Forelimb muscle (tissue), 1 donor: ENCODE measurements around the gene SLC29A3. TPM values are rescaled to one million over a fixed set of nuclear protein-coding genes. Genes with fewer than 3 reads are reported as not detected.

Experiments
- DNase-seq: peaks from one replicate; pipeline ENCODE4 v3.0.0-alpha.2; 2013; ENCODE audit warnings: low read depth
- polyA plus RNA-seq: library from polyadenylated mRNA; unstranded; fragments of 120-200 nt; gene quantifications from one replicate; pipeline ENCODE4 v1.2.1, GENCODE V29; 2013; ENCODE audit not compliant: insufficient read length

The SLC29A3 gene
- polyA plus RNA-seq, 1 donor: 3.7 TPM

- DNase-seq: no peak
Observed at GRCh38 chr10:71300555-71301370, 18.3 kb upstream of the SLC29A3 start.

- DNase-seq: no peak
Observed at GRCh38 chr10:71301371-71301916, 17.6 kb upstream of the SLC29A3 start.

- no peak for DNase-seq
Observed at GRCh38 chr10:71302451-71302850, 16.6 kb upstream of the SLC29A3 start.

- DNase-seq: no peak
Observed at GRCh38 chr10:71302874-71303568, 16.0 kb upstream of the SLC29A3 start.

GRCh38 chr10:71303569-71303907 lies 15.5 kb upstream of the SLC29A3 start:
- DNase-seq: no peak

- no peak for DNase-seq
Observed at GRCh38 chr10:71304914-71305313, 14.1 kb upstream of the SLC29A3 start.

- DNase-seq: no peak
Observed at GRCh38 chr10:71306979-71307378, 12.1 kb upstream of the SLC29A3 start.

GRCh38 chr10:71307469-71308085 lies 11.5 kb upstream of the SLC29A3 start:
- no peak for DNase-seq

- no peak for DNase-seq
Observed at GRCh38 chr10:71308244-71308643, 10.8 kb upstream of the SLC29A3 start.

GRCh38 chr10:71308985-71309384 lies 10.1 kb upstream of the SLC29A3 start:
- no peak for DNase-seq

- no peak for DNase-seq
Observed at GRCh38 chr10:71309919-71310318, 9.1 kb upstream of the SLC29A3 start.

GRCh38 chr10:71312220-71312619 lies 6.8 kb upstream of the SLC29A3 start:
- no peak for DNase-seq

- DNase-seq: peak; percentile 63
Observed at GRCh38 chr10:71312811-71313789, 6.0 kb upstream of the SLC29A3 start.

GRCh38 chr10:71314028-71314693 lies 4.9 kb upstream of the SLC29A3 start:
- no peak for DNase-seq

GRCh38 chr10:71314694-71315225 lies 4.3 kb upstream of the SLC29A3 start:
- DNase-seq: no peak

- no peak for DNase-seq
Observed at GRCh38 chr10:71316056-71316785, 2.8 kb upstream of the SLC29A3 start.

GRCh38 chr10:71316786-71317160 lies 2.3 kb upstream of the SLC29A3 start:
- DNase-seq: no peak

GRCh38 chr10:71317739-71318138 lies 1.3 kb upstream of the SLC29A3 start:
- DNase-seq: no peak

- no peak for DNase-seq
Observed at GRCh38 chr10:71319800-71320392, 837 bp downstream of the SLC29A3 start.
